Body of pancreas (tissue), 4 donors: Measurements from ENCODE around the gene SCUBE1.

ENCODE experiments used
- POLR2A ChIP-seq, 3 donors: fragments of 450-650 bp; IDR thresholded peaks; one replicate each; pipeline ENCODE4 v1.6.1; 2016; ENCODE audit warnings: antibody characterized with exemption in 3 of 3, mild to moderate bottlenecking in 2 of 3
- TF ChIP-seq, protein P1 (sequence below), 7 experiments: fragments of 450-650 bp in 4 of 7; fragments of 200-600 bp in 3 of 7; sonication (generic) in 3 of 7; IDR thresholded peaks; one replicate each; pipeline ENCODE4 v1.5.1; 2016 to 2019; ENCODE audit warnings: antibody characterized with exemption in 7 of 7

DNA sequence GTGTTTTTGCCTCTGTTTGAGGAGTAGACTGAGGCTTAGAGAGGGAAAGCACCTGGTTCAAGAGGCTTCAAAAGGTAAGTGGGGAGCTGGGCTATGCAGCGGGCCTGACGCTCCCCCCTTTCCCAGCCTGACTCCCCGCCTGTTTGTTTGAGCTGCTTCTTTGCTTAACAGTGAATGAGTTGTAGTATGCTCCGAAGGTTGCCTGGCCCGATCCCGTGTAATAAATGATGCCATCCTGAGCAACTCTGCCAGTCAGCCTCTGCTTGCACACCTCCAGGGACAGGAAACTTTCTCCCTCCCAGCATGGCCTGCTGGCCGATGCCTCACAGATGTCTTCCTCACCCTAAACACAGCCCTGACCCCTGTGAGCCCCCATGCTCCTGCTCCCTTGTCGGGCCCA, 110.7 kb downstream of the SCUBE1 start:
- TF ChIP-seq POLR2A (IDR thresholded peaks at IDR 0.05): no peak
- TF ChIP-seq, protein P1, sequence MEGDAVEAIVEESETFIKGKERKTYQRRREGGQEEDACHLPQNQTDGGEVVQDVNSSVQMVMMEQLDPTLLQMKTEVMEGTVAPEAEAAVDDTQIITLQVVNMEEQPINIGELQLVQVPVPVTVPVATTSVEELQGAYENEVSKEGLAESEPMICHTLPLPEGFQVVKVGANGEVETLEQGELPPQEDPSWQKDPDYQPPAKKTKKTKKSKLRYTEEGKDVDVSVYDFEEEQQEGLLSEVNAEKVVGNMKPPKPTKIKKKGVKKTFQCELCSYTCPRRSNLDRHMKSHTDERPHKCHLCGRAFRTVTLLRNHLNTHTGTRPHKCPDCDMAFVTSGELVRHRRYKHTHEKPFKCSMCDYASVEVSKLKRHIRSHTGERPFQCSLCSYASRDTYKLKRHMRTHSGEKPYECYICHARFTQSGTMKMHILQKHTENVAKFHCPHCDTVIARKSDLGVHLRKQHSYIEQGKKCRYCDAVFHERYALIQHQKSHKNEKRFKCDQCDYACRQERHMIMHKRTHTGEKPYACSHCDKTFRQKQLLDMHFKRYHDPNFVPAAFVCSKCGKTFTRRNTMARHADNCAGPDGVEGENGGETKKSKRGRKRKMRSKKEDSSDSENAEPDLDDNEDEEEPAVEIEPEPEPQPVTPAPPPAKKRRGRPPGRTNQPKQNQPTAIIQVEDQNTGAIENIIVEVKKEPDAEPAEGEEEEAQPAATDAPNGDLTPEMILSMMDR (IDR thresholded peaks at IDR 0.05): no peak
